K562 (cell line): Measurements from ENCODE around the gene PTGIR. TPM values are rescaled to one million over a fixed set of nuclear protein-coding genes. Genes with fewer than 3 reads are reported as not detected.

ENCODE experiments used
- GTF3C2 ChIP-seq: IDR thresholded peaks from 3 replicates; pipeline ENCODE4 v1.6.1; 2011; ENCODE audit warnings: borderline replicate concordance, mild to moderate bottlenecking, moderate library complexity; ENCODE audit not compliant: insufficient read length; ENCODE audit errors: extremely low read depth
- MIER1 ChIP-seq: fragments of 450-650 bp; IDR thresholded peaks from 2 replicates; pipeline ENCODE4 v1.6.1; 2016; ENCODE audit warnings: antibody characterized with exemption, mild to moderate bottlenecking, low read depth
- POLR2G ChIP-seq: fragments of 200-400 bp; formaldehyde crosslinking; IDR thresholded peaks from 2 replicates; pipeline ENCODE4 v1.6.1; 2017; ENCODE audit warnings: low read depth, mild to moderate bottlenecking, antibody characterized with exemption, low read length, moderate library complexity
- SRSF7 ChIP-seq: fragments of 200-400 bp; formaldehyde crosslinking; optimal IDR thresholded peaks from 2 replicates; pipeline ENCODE3; 2017; ENCODE audit warnings: mild to moderate bottlenecking, low read depth, low read length
- TAL1 ChIP-seq: fragments of 450-650 bp; IDR thresholded peaks from 2 replicates; pipeline ENCODE4 v1.6.1; 2016; ENCODE audit warnings: mild to moderate bottlenecking
- THAP12 ChIP-seq: fragments of 250-450 bp; sonication (Bioruptor Pico); IDR thresholded peaks from 2 replicates; pipeline ENCODE4 v1.9.0; 2021; ENCODE audit warnings: mild to moderate bottlenecking, inconsistent platforms
- ZNF316 ChIP-seq: fragments of 450-650 bp; IDR thresholded peaks from 2 replicates; pipeline ENCODE4 v1.6.1; 2016
- ZNF318 ChIP-seq, 2 experiments: fragments of 450-650 bp; IDR thresholded peaks; 2 replicates each; pipeline ENCODE4 v1.6.1; 2016; ENCODE audit warnings: mild to moderate bottlenecking in 2 of 2, borderline replicate concordance in 1 of 2, low read depth in 1 of 2, moderate library complexity in 1 of 2
- ZNF695 ChIP-seq: fragments of 450-650 bp; formaldehyde crosslinking; IDR thresholded peaks from 2 replicates; pipeline ENCODE4 v1.4.0; 2020; ENCODE audit warnings: mild to moderate bottlenecking, moderate library complexity
- polyA plus RNA-seq, 8 experiments: library from polyadenylated mRNA; depleted of rRNA in 4 of 8; stranded (reverse) in 5 of 8; unstranded in 3 of 8; fragments of >200 nt; fragmentation: Nextera tagmentation in 2 of 8; fragmentation: Illumina TruSeq in 1 of 8; extraction: Ambion mirVana in 2 of 8; extraction: Trizol in 1 of 8; gene quantifications; 2 replicates each; pipeline versions ENCODE4 v1.2.1 to v1.2.3, GENCODE V29; 2011 to 2014; ENCODE audit warnings: inconsistent platforms in 1 of 8, missing spikeins in 1 of 8
- total RNA-seq, 7 experiments: library from RNA; depleted of rRNA in 6 of 7; stranded (reverse); fragments of >200 nt in 6 of 7; fragmentation: Illumina TruSeq in 2 of 7; extraction: Trizol in 2 of 7; gene quantifications; 2 replicates each; pipeline versions ENCODE4 v1.2.1 to v1.2.3, GENCODE V29; 2011 to 2021; ENCODE audit warnings: low replicate concordance in 1 of 7

The PTGIR gene
- total and polyA plus RNA-seq, 9 of the 15 experiments (the other 6 are each of a cell fraction or from before 2014, with no cell fraction given): 0.11 to 3.4 (median 1.1) TPM; not detected in 1

- TF ChIP-seq ZNF318 (IDR thresholded peaks at IDR 0.05; ENCODE audit: borderline replicate concordance in 1 of 2, low read depth in 1 of 2) (no peak), SRSF7 (no peak), ZNF316 (peak; percentile 67), THAP12 (CRISPR knock-in tag) (no peak), TAL1 (no peak), POLR2G (no peak), MIER1 (no peak), ZNF695 (CRISPR knock-in tag) (no peak), GTF3C2 (peak; percentile 64)
These were observed 8.2 kb upstream of the PTGIR start (continued) for GRCh38 chr19:46633130-46633529.
